ENCODE results near the gene DIPK1B.

The DIPK1B gene

GRCh38 chr9:136692185-136693134 lies 19.9 kb upstream of the DIPK1B start:
- Histone ChIP-seq H3K4me1 (ENCODE audit: control insufficient read depth, low read length) (peaks cover 25% of the 10 kb centered on the region), H3K4me3 (ENCODE audit: low read length) (no peak overlapping the region), H3K9me3 (ENCODE audit: control insufficient read depth, insufficient read depth, low read length) (no peaks in the 10 kb centered on the region)

GRCh38 chr9:136693135-136693489 lies 19.3 kb upstream of the DIPK1B start:
- no peaks in the 10 kb centered on the region for H4K20me1 ChIP-seq (ENCODE audit: control insufficient read depth, insufficient read depth, low read depth, low read length)
- no peaks in the 10 kb centered on the region for H3K9me3 ChIP-seq (ENCODE audit: control insufficient read depth, insufficient read depth, low read length)
- no peaks in the 10 kb centered on the region for H3K36me3 ChIP-seq (ENCODE audit: control insufficient read depth, low read length)
- H3K4me2 ChIP-seq (ENCODE audit: low read length) = no peak overlapping the region
- no peak overlapping the region for H3K4me3 ChIP-seq (ENCODE audit: low read length)
- H3K27me3 ChIP-seq (ENCODE audit: control insufficient read depth, low read length) = peaks cover 38% of the 10 kb centered on the region
- TF ChIP-seq CTCF (IDR thresholded peaks at IDR 0.05; ENCODE audit: low read depth, low read length, poor library complexity, severe bottlenecking) = no peak
- no peak for TF ChIP-seq EZH2phosphoT487 (IDR thresholded peaks at IDR 0.05; ENCODE audit: borderline replicate concordance, low read length)
- peaks cover 25% of the 10 kb centered on the region for H3K4me1 ChIP-seq (ENCODE audit: control insufficient read depth, low read length)
- H3K27ac ChIP-seq (ENCODE audit: low read depth, low read length) = no peak overlapping the region
- H3F3A ChIP-seq (ENCODE audit: control insufficient read depth, insufficient read depth) = 0 out of 2 replicates have a peak, but pooled peaks cover 5% of the 10 kb centered on the region
- no peaks in the 10 kb centered on the region for H3K9me2 ChIP-seq (replicated peaks; ENCODE audit: control insufficient read depth, low read length)
- no peaks in the 10 kb centered on the region for H3K79me2 ChIP-seq (ENCODE audit: control insufficient read depth, low read length)

More at GRCh38 chr9:136692185-136693134, 19.9 kb upstream of the DIPK1B start:
- Histone ChIP-seq H3K79me2 (ENCODE audit: control insufficient read depth, low read length) (no peaks in the 10 kb centered on the region), H3K27me3 (ENCODE audit: control insufficient read depth, low read length) (peaks cover 44% of the 10 kb centered on the region), H3K9me2 (replicated peaks; ENCODE audit: control insufficient read depth, low read length) (no peaks in the 10 kb centered on the region), H3F3A (ENCODE audit: control insufficient read depth, insufficient read depth) (0 out of 2 replicates have a peak, but pooled peaks cover 5% of the 10 kb centered on the region), H3K4me2 (ENCODE audit: low read length) (no peak overlapping the region), H3K36me3 (ENCODE audit: control insufficient read depth, low read length) (no peaks in the 10 kb centered on the region), H3K27ac (ENCODE audit: low read depth, low read length) (no peak overlapping the region), H4K20me1 (ENCODE audit: control insufficient read depth, insufficient read depth, low read depth, low read length) (no peaks in the 10 kb centered on the region)
- no peak for TF ChIP-seq EZH2phosphoT487 (IDR thresholded peaks at IDR 0.05; ENCODE audit: borderline replicate concordance, low read length)
- no peak for TF ChIP-seq CTCF (IDR thresholded peaks at IDR 0.05; ENCODE audit: low read depth, low read length, poor library complexity, severe bottlenecking)

- no peak overlapping the region for H3K4me2 ChIP-seq (ENCODE audit: low read length)
These were observed 18.7 kb upstream of the DIPK1B start for GRCh38 chr9:136693490-136694162.

More at GRCh38 chr9:136693490-136694162, 18.7 kb upstream of the DIPK1B start:
- no peaks in the 10 kb centered on the region for H4K20me1 ChIP-seq (ENCODE audit: control insufficient read depth, insufficient read depth, low read depth, low read length)
- TF ChIP-seq EZH2phosphoT487 (IDR thresholded peaks at IDR 0.05; ENCODE audit: borderline replicate concordance, low read length) = no peak
- no peak for TF ChIP-seq CTCF (IDR thresholded peaks at IDR 0.05; ENCODE audit: low read depth, low read length, poor library complexity, severe bottlenecking)
- H3F3A ChIP-seq (ENCODE audit: control insufficient read depth, insufficient read depth) = no peaks in the 10 kb centered on the region
- H3K27me3 ChIP-seq (ENCODE audit: control insufficient read depth, low read length) = peaks cover 33% of the 10 kb centered on the region
- H3K4me3 ChIP-seq (ENCODE audit: low read length) = no peak overlapping the region
- no peak overlapping the region for H3K27ac ChIP-seq (ENCODE audit: low read depth, low read length)
- H3K36me3 ChIP-seq (ENCODE audit: control insufficient read depth, low read length) = no peaks in the 10 kb centered on the region
- H3K9me2 ChIP-seq (replicated peaks; ENCODE audit: control insufficient read depth, low read length) = no peaks in the 10 kb centered on the region
- no peaks in the 10 kb centered on the region for H3K79me2 ChIP-seq (ENCODE audit: control insufficient read depth, low read length)
- H3K4me1 ChIP-seq (ENCODE audit: control insufficient read depth, low read length) = peaks cover 30% of the 10 kb centered on the region
- H3K9me3 ChIP-seq (ENCODE audit: control insufficient read depth, insufficient read depth, low read length) = no peaks in the 10 kb centered on the region
